ENCODE measurements around the gene CBX7. TPM values are rescaled to one million over a fixed set of nuclear protein-coding genes. Genes with fewer than 3 reads are reported as not detected.

CBX7 gene
- total RNA-seq, 1 donor: 14.5 TPM

- no peak overlapping the region for H3K4me2 ChIP-seq (ENCODE audit: insufficient read depth, low read length)
- no peak overlapping the region for H3K27ac ChIP-seq (ENCODE audit: low read depth, low read length)
- no peak overlapping the region for H2AFZ ChIP-seq (ENCODE audit: low read length)
- peaks cover 6% of the 10 kb centered on the region for H4K20me1 ChIP-seq (ENCODE audit: insufficient read depth, low read length)
- H3K27me3 ChIP-seq (ENCODE audit: insufficient read depth, low read length): no peaks in the 10 kb centered on the region
- no peaks in the 10 kb centered on the region for H3K36me3 ChIP-seq (ENCODE audit: insufficient read depth, low read length)
- H3K4me3 ChIP-seq (ENCODE audit: insufficient read depth, low read length): no peak overlapping the region
- no peaks in the 10 kb centered on the region for H3K79me2 ChIP-seq (ENCODE audit: insufficient read depth, low read length)
- H3K9me3 ChIP-seq (ENCODE audit: low read depth, low read length): no peaks in the 10 kb centered on the region
- no peak for TF ChIP-seq CTCF (IDR thresholded peaks at IDR 0.05; ENCODE audit: extremely low read depth, low read depth, low read length)
- H3K4me1 ChIP-seq (ENCODE audit: insufficient read depth, low read length): peaks cover 5% of the 10 kb centered on the region
- peak; percentile 64 for DNase-seq (ENCODE audit: insufficient read length, low spot score, missing footprints)
Observed at GRCh38 chr22:39132871-39133524, 19.5 kb downstream of the CBX7 start.

- Histone ChIP-seq H3K27me3 (ENCODE audit: insufficient read depth, low read length) (no peaks in the 10 kb centered on the region), H3K4me3 (ENCODE audit: insufficient read depth, low read length) (no peak overlapping the region), H3K4me1 (ENCODE audit: insufficient read depth, low read length) (peaks cover 5% of the 10 kb centered on the region), H3K36me3 (ENCODE audit: insufficient read depth, low read length) (no peaks in the 10 kb centered on the region), H3K9me3 (ENCODE audit: low read depth, low read length) (no peaks in the 10 kb centered on the region), H3K4me2 (ENCODE audit: insufficient read depth, low read length) (no peak overlapping the region), H4K20me1 (ENCODE audit: insufficient read depth, low read length) (peaks cover 6% of the 10 kb centered on the region), H3K27ac (ENCODE audit: low read depth, low read length) (no peak overlapping the region), H2AFZ (ENCODE audit: low read length) (no peak overlapping the region), H3K79me2 (ENCODE audit: insufficient read depth, low read length) (no peaks in the 10 kb centered on the region)
- TF ChIP-seq CTCF (IDR thresholded peaks at IDR 0.05; ENCODE audit: extremely low read depth, low read depth, low read length): no peak
- peak; percentile 71 for DNase-seq (ENCODE audit: insufficient read length, low spot score, missing footprints)
Observed at GRCh38 chr22:39132281-39132680, 20.2 kb downstream of the CBX7 start.

GRCh38 chr22:39130892-39131855, 21.3 kb downstream of the CBX7 start:
- no peak overlapping the region for H3K27ac ChIP-seq (ENCODE audit: low read depth, low read length)
- H3K9me3 ChIP-seq (ENCODE audit: low read depth, low read length): no peaks in the 10 kb centered on the region
- no peaks in the 10 kb centered on the region for H3K36me3 ChIP-seq (ENCODE audit: insufficient read depth, low read length)
- H3K79me2 ChIP-seq (ENCODE audit: insufficient read depth, low read length): no peaks in the 10 kb centered on the region
- peak; percentile 88 for DNase-seq (ENCODE audit: insufficient read length, low spot score, missing footprints)
- H3K27me3 ChIP-seq (ENCODE audit: insufficient read depth, low read length): no peaks in the 10 kb centered on the region
- no peak overlapping the region for H3K4me3 ChIP-seq (ENCODE audit: insufficient read depth, low read length)
- H2AFZ ChIP-seq (ENCODE audit: low read length): no peak overlapping the region
- no peak for TF ChIP-seq CTCF (IDR thresholded peaks at IDR 0.05; ENCODE audit: extremely low read depth, low read depth, low read length)
- peaks cover 1% of the 10 kb centered on the region for H4K20me1 ChIP-seq (ENCODE audit: insufficient read depth, low read length)
- H3K4me2 ChIP-seq (ENCODE audit: insufficient read depth, low read length): no peak overlapping the region
- H3K4me1 ChIP-seq (ENCODE audit: insufficient read depth, low read length): peaks cover 5% of the 10 kb centered on the region

DNA sequence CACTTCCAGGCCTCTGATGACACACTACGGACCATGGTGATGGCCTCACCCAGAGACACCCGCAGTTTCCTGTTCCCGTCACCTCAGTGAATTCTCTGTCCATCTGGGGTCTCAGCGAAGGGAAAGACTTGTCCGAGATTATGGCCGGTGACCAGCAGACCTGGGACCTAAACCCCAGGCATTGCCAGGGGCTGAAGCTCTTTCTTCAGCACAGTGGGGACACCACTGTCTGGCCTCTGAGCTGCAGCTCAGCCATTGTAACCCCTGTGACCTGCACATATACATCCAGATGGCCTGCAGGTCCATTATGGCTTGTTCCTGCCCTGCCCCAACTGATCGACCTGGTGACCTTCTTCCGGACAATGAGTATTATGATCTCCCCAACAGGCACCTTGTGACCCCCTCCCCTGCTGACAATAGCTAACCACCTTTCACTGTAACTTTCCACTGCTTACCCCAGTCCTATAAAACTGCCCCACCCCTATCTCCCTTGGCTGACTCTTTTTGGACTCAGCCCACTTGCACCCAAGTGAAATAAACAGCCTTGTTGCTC, 22.3 kb downstream of the CBX7 start:
- no peak for DNase-seq (ENCODE audit: insufficient read length, low spot score, missing footprints)
- H3K27me3 ChIP-seq (ENCODE audit: insufficient read depth, low read length): no peaks in the 10 kb centered on the region

More for the DNA sequence above, 22.3 kb downstream of the CBX7 start:
- H3K79me2 ChIP-seq (ENCODE audit: insufficient read depth, low read length): no peaks in the 10 kb centered on the region
- no peak overlapping the region for H3K4me2 ChIP-seq (ENCODE audit: insufficient read depth, low read length)
- no peak overlapping the region for H3K4me3 ChIP-seq (ENCODE audit: insufficient read depth, low read length)
- H3K27ac ChIP-seq (ENCODE audit: low read depth, low read length): no peak overlapping the region
- TF ChIP-seq CTCF (IDR thresholded peaks at IDR 0.05; ENCODE audit: extremely low read depth, low read depth, low read length): no peak
- no peak overlapping the region for H2AFZ ChIP-seq (ENCODE audit: low read length)
- no peaks in the 10 kb centered on the region for H3K9me3 ChIP-seq (ENCODE audit: low read depth, low read length)
- H3K4me1 ChIP-seq (ENCODE audit: insufficient read depth, low read length): peaks cover 5% of the 10 kb centered on the region
- no peaks in the 10 kb centered on the region for H3K36me3 ChIP-seq (ENCODE audit: insufficient read depth, low read length)
- no peaks in the 10 kb centered on the region for H4K20me1 ChIP-seq (ENCODE audit: insufficient read depth, low read length)

All from osteoblast (primary cell).